ENCODE data around the gene THBS4.
"Not testable (repeated sequence)": the region's sequence is repeated elsewhere in the genome, so short reads cannot be mapped to it uniquely, and the experiment has no call there.

Gene THBS4

DNA sequence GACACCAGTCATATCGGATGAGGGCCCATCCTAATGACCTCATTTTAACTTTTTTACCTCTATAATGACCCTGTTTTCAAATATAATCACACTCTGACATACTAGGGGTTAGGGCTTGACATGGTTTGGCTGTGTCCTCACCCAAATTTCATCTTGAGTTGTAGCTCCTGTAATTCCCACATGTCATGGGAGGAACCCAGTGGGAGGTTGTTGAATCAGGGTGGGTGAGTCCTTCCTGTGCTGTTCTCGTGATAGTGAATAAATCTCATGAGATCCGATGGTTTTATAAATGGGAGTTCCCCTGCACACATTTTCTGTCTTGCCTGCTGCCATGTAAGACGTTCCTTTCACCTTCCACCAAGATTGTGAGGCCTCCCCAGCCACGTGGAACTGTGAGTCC lies 71.8 kb downstream of the THBS4 start:
- TF ChIP-seq ZNF384 (IDR thresholded peaks at IDR 0.05) (no peak), FOXM1 (IDR thresholded peaks at IDR 0.05; ENCODE audit: borderline replicate concordance) (no peak), L3MBTL2 (conservative IDR thresholded peaks at IDR 0.05) (no peak), LEF1 (IDR thresholded peaks at IDR 0.05; ENCODE audit: borderline replicate concordance) (no peak), NFRKB (IDR thresholded peaks at IDR 0.05) (no peak), CTBP1 (IDR thresholded peaks at IDR 0.05; ENCODE audit: borderline replicate concordance) (no peak), FOXK2 (IDR thresholded peaks at IDR 0.05) (no peak), BHLHE40 (IDR thresholded peaks at IDR 0.05; ENCODE audit: borderline replicate concordance) (no peak), ELF4 (IDR thresholded peaks at IDR 0.05) (no peak), HDGF (IDR thresholded peaks at IDR 0.05; ENCODE audit: borderline replicate concordance) (no peak), FOXA1 (IDR thresholded peaks at IDR 0.05) (no peak), ARNT (IDR thresholded peaks at IDR 0.05) (no peak), TARDBP (IDR thresholded peaks at IDR 0.05) (no peak), SUZ12 (IDR thresholded peaks at IDR 0.05) (no peak), SP1 (IDR thresholded peaks at IDR 0.05) (no peak)
- TF ChIP-seq, protein P1, sequence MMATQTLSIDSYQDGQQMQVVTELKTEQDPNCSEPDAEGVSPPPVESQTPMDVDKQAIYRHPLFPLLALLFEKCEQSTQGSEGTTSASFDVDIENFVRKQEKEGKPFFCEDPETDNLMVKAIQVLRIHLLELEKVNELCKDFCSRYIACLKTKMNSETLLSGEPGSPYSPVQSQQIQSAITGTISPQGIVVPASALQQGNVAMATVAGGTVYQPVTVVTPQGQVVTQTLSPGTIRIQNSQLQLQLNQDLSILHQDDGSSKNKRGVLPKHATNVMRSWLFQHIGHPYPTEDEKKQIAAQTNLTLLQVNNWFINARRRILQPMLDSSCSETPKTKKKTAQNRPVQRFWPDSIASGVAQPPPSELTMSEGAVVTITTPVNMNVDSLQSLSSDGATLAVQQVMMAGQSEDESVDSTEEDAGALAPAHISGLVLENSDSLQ (IDR thresholded peaks at IDR 0.05) = no peak
- no peak for DNase-seq (ENCODE audit: extremely low spot score)
- POLR2A ChIA-PET = no interaction called here
- CTCF ChIA-PET = no interaction called here

DNA sequence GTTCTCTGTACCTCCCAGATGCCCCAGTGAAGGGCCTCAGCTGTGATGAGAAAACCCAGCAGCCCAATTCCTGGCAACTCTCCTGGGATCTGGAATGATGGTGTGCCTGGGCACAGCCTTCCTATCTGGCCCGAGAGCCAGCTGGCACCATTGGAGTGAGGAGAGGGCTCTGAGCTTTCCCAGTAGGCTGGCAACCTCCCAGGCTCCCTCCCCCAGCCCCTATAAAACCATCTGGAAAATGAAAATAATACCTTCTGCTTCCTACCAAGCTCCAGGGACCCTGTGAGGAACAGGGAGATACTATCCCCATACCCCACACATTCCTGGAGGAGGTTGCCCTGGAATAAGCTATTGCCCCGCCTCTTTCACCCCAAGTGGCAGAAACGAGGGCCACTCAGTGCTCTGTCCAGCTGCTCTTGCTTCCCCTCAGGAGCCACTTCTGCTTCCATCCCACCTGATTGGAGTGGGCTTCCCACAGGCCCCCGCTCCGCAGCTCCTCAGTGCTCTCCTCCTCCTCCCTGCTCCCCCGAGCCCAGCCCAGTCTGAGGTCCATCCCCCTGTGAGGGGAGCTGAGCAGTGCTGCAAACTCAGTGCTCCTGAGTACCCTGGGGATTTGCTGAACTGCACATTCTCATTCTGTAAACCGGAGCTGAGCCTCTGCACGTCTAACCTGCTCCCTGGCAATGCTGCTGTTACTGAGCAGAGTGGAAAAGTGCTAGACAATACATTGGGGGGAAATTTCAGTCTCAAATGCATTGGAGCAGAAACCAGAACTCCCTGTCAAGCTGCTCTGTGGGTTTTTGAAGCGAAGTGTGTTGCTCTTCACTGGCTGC lies 74.7 kb downstream of the THBS4 start:
- no peak for DNase-seq (ENCODE audit: extremely low spot score)

DNA sequence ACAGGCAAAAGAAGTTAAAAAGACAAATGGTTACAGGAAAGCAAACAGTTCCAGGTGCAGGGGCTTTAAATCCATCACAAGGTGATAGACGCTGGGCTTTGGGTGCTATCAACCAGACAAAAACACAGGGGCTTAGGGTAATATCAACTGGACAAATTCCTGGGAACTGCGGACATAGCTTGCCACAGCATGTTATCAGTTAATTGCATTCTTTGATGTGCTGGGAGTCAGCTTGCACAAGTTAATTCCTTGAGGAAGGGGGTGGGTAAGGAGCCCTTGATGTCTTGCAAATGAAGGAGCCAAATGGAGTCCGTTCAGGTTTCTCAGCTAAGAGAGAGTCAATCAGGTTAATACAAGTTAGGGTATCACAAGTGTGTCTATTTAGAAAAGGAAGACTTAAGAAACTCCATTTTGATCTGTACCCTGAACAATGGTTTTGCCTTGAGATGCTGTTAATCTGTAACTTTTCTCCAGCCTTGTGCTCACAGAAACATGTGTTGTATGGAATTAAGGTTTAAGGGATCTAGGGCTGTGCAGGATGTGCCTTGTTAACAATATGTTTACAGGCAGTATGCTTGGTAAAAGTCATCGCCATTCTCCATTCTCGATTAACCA lies 76.3 kb downstream of the THBS4 start:
- not testable (repeated sequence) for DNase-seq (ENCODE audit: extremely low spot score)

More for the DNA sequence above, 74.7 kb downstream of the THBS4 start:
- POLR2A ChIA-PET = interaction anchor here (1.6 kb wide), 1 partner anchor 146 kb away, joined by 4 read pairs; the partner anchor contains the start of gene SERINC5
- TF ChIP-seq SUZ12 (IDR thresholded peaks at IDR 0.05) (no peak), TARDBP (IDR thresholded peaks at IDR 0.05) (no peak), ZNF384 (IDR thresholded peaks at IDR 0.05) (no peak), FOXK2 (IDR thresholded peaks at IDR 0.05) (no peak), FOXA1 (IDR thresholded peaks at IDR 0.05) (no peak), ELF4 (IDR thresholded peaks at IDR 0.05) (no peak), FOXM1 (IDR thresholded peaks at IDR 0.05; ENCODE audit: borderline replicate concordance) (no peak), NFRKB (IDR thresholded peaks at IDR 0.05) (no peak), BHLHE40 (IDR thresholded peaks at IDR 0.05; ENCODE audit: borderline replicate concordance) (no peak), HDGF (IDR thresholded peaks at IDR 0.05; ENCODE audit: borderline replicate concordance) (no peak), SP1 (IDR thresholded peaks at IDR 0.05) (no peak), ARNT (IDR thresholded peaks at IDR 0.05) (no peak), CTBP1 (IDR thresholded peaks at IDR 0.05; ENCODE audit: borderline replicate concordance) (no peak)
- TF ChIP-seq, protein P1 (IDR thresholded peaks at IDR 0.05) = no peak
- CTCF ChIA-PET = interaction anchor here (1.3 kb wide), 1 partner anchor 26 kb away, joined by 4 read pairs; no protein-coding TSS in a partner anchor

DNA sequence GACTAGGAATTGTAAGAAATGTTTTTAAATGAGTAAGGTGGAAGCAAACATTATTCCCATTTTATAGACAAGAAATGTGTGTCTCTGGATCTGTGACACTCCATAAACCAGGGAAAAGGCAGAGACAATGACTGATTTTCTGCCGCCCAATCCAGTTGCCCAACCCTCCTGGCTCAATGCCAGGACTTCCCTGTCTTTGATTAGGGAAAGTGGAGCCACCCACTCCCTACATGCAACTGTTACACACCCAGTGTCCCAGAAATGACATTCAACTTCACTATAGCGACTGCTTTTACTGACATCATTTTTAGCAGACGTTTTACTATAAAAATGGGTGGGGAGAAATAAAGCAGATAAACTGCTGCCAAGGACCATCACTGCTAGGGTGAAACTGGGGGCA lies 79.7 kb downstream of the THBS4 start:
- ChIA-PET POLR2A (no interaction called here), CTCF (no interaction called here)
- no peak for DNase-seq (ENCODE audit: extremely low spot score)
- TF ChIP-seq ARNT (IDR thresholded peaks at IDR 0.05) = no peak
- no peak for TF ChIP-seq NFRKB (IDR thresholded peaks at IDR 0.05)
- TF ChIP-seq BHLHE40 (IDR thresholded peaks at IDR 0.05; ENCODE audit: borderline replicate concordance) = no peak
- TF ChIP-seq CTBP1 (IDR thresholded peaks at IDR 0.05; ENCODE audit: borderline replicate concordance) = no peak
- TF ChIP-seq HDGF (IDR thresholded peaks at IDR 0.05; ENCODE audit: borderline replicate concordance) = no peak
- TF ChIP-seq ELF4 (IDR thresholded peaks at IDR 0.05) = no peak
- TF ChIP-seq SP1 (IDR thresholded peaks at IDR 0.05) = no peak
- TF ChIP-seq ZNF384 (IDR thresholded peaks at IDR 0.05) = no peak
- TF ChIP-seq FOXK2 (IDR thresholded peaks at IDR 0.05) = no peak
- no peak for TF ChIP-seq FOXA1 (IDR thresholded peaks at IDR 0.05)
- no peak for TF ChIP-seq LEF1 (IDR thresholded peaks at IDR 0.05; ENCODE audit: borderline replicate concordance)
- TF ChIP-seq FOXM1 (IDR thresholded peaks at IDR 0.05; ENCODE audit: borderline replicate concordance) = no peak
- TF ChIP-seq, protein P1 (IDR thresholded peaks at IDR 0.05) = no peak
- no peak for TF ChIP-seq L3MBTL2 (conservative IDR thresholded peaks at IDR 0.05)
- TF ChIP-seq TARDBP (IDR thresholded peaks at IDR 0.05) = no peak
- TF ChIP-seq SUZ12 (IDR thresholded peaks at IDR 0.05) = no peak

More for the DNA sequence above, 76.3 kb downstream of the THBS4 start:
- POLR2A ChIA-PET, CTCF ChIA-PET: not testable (repeated sequence)

DNA sequence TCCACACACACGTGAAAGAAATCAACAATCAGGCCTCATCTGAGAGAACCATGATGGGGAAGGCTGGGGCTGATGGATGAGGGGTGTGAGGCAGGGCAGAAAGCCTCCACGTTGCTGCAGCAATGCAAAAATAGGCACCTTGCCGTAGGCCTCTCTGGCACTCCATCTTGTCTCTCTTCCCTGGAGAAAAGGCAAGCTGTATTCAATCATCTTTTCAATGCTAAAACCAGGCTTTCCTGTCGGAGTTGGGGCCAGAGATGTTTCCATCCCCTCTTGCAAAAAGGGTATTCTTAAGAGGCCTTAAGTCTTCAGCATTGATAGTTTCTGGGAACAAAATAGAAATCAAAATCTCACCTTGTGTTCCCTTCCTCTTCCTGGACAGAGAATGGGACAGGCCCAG lies 80.9 kb downstream of the THBS4 start:
- POLR2A ChIA-PET = no interaction called here
- no peak for TF ChIP-seq ZNF384 (IDR thresholded peaks at IDR 0.05)
- TF ChIP-seq ELF4 (IDR thresholded peaks at IDR 0.05) = no peak
- TF ChIP-seq L3MBTL2 (conservative IDR thresholded peaks at IDR 0.05) = no peak
- CTCF ChIA-PET = no interaction called here
- DNase-seq (ENCODE audit: extremely low spot score) = no peak

DNA sequence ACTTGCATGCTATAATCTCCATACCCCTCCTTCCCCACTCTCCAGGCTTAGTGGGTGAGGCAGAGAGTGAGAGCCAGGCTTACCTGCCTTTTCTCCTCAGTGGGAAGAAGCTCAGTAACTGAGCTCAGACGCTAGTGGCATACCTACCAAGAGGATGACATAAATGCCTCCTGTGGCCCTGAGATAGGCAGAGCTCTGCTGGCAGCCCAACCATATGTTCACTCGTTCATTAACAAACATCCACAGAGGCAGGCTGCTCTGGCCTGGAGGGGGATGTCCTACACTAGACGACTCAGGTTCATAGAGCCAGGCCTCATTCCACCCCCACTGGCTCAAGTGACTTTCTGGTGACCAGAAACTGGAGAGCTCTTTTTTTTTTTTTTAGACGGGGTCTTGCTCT lies 81.3 kb downstream of the THBS4 start:
- ChIA-PET POLR2A (no interaction called here), CTCF (interaction anchor here (0.6 kb wide), 1 partner anchor 558 kb away, joined by 3 read pairs; no protein-coding TSS in a partner anchor)
- DNase-seq (ENCODE audit: extremely low spot score) = no peak
- no peak for TF ChIP-seq BHLHE40 (IDR thresholded peaks at IDR 0.05; ENCODE audit: borderline replicate concordance)

Measured in HEK293T (cell line).